Measurements from ENCODE around the gene ITGA1.
"Not testable (repeated sequence)": the region's sequence is repeated elsewhere in the genome, so short reads cannot be mapped to it uniquely, and the experiment has no call there.

Gene ITGA1

DNA sequence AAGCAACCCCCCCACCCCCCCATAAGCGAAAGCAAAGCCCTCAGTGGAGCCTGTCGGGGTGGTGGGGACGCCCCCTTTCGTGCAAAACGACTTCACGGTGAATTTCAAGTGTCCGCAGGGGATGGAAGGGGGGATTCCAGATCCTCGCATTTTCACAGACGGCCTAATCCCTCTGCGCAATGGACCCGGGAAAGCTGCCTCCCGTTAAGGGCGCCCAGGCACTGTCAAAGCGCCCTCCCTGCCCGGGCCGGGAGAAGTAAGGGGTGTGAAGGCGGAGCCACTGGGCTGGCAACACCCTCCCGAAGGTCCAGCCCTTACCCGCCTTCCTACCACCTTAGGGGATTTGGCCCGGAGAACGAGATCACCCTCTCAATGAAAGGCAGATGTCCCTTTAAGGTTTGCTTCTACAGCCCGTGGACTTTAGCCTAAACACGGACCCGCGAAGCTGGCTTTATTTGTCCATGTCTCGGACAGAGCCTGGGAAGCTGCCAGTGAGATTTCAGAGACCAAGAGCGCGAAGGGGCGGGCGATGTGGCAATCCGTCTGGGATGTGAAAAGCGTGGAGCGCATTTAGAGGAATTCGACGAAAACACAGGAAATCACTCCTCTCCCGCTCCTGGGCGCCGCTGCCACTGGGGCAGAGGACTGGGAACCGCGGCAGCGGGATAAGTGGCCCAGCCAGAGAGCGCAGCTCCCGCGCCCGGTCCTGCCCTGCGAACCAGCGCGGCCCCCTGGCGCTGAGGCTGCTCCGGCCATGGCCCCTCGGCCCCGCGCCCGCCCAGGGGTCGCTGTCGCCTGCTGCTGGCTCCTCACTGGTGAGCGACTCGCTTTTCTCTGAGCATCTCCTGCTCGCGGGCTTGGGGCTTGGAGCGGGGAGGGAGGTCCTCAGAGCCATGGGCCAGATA is at the start of gene ITGA1, which contains the start of gene PELO:
Gene ITGA1 (plus strand): TSS at position 317 of the 905 bp plus-strand sequence. CDS start 438 bp downstream, at position 755.
Gene PELO (plus strand): TSS at position 317 of the 905 bp plus-strand sequence. CDS start 12,479 bp downstream, outside the sequence.
- peak; percentile 40 for DNase-seq (ENCODE audit: low spot score)

DNA sequence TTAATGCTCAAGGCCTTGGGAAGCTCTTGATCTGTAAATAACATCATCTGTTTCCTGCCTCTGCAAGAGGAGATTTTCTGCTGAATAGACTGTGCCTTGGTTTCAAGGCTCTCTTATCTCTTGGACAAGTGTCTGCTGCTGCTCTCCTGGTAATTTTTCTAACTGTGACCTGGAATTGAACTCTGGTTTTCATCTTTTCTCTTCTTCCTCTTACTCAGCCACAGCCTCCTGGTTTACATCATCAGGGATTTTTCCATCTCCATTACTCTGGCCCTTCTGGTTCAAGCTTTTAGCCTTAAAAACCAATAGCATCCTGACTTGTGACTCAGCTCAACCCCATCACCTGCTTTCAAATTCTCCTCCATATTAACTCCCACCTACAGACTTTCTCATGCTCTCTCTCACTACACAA is 49.6 kb upstream of the ITGA1 start:
- DNase-seq (ENCODE audit: low spot score): no peak

DNA sequence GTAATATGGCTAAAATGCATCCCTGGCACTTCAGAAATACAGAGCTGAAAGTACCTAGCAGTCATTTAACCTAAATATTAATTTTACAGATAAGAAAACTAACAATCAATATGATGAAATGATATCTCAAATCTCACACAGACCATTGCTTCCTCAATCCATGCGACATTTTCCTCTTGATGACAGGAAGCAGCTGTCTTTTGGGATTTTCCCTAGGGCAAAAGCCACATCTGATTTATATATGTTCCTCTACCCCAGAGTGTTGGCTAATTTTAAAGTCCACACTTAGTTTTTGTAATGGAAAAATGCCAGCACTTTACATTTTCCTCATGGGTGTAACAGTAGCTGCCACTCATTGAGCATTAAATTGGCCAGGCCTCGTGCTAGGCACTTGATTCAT is 47.7 kb upstream of the ITGA1 start:
- DNase-seq (ENCODE audit: low spot score): no peak

DNA sequence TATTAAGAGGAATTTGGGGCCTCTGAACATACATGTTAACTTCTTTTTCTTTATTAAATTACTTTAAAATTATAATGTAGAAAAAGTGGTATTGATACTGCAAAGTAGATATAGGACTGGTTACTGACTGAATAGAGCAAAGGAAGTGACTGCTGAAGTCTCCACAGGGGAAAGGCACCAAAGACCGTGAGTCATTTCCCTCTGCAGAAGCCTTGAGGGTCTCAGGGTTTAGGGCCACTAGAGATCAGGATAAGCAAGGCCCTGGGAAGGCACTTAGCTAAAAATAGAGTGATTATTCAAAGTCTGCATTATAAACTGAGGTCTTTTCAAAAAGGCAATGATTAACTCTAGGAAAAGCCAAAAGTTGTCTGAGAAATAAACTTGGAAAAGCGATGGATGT is 44.7 kb upstream of the ITGA1 start:
- no peak for DNase-seq (ENCODE audit: low spot score)

DNA sequence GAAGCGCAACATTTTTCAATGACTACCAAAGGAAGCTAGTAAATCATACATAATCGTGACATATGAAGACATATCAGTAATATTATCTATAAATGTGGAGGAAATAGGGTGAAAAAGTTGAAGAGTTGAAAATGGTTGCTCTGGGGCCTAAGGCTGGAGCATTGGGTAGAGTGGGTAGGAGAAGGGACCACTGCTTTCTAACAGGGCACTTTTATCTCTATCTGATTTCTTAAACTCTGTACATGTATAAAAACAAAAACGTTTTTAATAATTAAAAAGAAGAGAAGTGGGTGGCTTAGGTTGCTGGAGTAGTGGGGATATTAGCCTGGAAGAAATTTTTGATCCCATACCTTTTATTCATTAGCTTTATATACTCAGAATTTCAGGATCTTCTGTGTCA is 44.2 kb upstream of the ITGA1 start:
- no peak for DNase-seq (ENCODE audit: low spot score)

DNA sequence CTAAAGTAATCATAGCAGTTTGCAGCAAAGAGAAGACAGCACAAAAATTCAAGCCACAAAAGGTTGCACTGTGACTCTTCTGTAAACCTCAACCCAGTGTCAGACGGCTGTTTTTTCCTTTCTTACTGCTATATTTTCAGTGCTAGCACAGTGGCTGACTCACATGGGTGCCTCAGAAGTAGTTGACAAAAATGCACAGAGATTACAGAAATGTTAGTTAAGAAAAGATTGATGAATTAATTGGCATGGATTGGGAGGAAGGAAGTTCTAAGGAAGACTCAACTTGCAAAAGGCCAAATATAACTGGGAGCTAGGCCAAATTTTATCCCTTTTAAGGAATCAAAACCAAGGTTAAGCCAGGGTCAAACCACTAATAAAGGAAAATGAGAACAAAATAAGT is 43.7 kb upstream of the ITGA1 start:
- DNase-seq (ENCODE audit: low spot score): no peak

DNA sequence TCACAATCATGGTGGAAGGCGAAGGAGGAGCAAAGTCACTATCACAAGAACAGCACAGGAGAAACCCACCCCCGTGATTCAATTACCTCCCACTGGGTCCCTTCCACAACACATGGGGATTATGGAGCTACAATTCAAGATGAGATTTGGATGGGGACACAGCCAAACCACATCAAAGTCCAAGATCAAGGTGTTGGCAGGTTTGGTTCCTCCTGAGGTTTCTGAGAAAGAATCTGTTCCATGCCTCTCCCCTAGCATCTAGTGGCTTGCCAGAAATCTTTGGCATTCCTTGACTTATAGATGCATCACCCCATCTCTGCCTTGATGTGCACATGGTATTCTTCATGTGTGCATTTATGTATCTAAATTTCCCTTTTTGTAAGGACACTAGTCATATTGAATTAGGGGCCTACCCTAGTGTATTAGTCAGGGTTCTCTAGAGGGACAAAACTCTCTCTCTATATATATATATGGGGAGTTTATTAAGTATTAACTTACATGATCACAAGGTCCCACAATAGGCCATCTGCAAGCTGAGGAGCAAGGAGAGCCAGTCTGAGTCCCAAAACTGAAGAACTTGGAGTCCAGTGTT is 42.8 kb upstream of the ITGA1 start:
- DNase-seq (ENCODE audit: low spot score): not testable (repeated sequence)

DNA sequence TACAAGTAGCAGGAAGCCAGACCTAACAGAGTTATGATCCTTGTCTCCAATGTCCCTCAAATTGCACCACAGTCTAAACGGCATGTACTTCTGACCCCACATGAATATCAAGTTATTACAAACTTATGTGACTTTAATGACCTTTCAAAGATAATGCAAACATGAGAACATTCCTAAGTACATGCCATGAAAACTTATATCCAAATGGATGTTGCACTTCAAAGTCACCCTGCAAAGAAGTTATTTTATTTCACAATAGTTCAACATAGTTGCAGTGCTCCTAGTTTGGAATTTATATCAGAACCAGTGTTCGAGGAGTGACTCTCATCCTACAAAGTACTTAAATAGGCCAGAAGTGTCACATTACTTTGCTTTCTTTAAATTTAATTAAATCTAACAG is 41.2 kb upstream of the ITGA1 start:
- no peak for DNase-seq (ENCODE audit: low spot score)

DNA sequence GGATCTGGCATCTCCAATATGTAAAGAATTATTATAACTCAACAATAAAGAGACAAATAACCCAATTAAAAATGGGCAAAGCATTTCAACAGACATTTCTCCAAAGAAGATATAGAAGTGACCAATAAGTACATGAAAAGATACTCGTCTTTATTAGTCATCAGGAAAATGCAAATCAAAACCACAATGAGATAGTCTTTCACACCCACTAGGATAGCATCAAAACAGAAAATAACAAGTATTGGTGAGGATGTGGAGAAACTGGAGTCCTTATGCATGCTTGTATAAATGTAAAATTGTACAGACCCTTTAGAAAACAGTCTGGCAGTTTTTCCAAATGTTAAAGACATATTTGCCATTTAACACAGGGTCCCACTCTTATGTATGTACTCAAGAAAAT is 39.1 kb upstream of the ITGA1 start:
- DNase-seq (ENCODE audit: low spot score): no peak

DNA sequence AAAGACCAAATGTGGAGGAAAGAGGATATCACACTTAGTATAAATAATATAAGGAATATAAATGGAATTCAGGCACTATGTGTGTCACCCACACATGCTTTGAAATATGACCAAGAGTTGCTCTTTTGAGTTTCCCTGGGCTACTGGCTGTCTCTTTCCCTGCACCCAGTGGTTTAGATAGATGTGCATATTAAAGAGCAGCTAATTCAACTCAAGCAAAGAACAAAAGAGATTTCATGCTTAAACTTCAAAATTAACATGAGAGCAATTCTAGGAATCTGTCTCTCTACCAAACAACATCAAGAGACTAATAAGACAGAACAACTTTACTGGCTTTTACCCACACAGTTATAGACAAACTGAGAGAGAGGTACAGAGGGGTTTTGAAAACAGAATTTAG is 38.0 kb upstream of the ITGA1 start:
- DNase-seq (ENCODE audit: low spot score): no peak

DNA sequence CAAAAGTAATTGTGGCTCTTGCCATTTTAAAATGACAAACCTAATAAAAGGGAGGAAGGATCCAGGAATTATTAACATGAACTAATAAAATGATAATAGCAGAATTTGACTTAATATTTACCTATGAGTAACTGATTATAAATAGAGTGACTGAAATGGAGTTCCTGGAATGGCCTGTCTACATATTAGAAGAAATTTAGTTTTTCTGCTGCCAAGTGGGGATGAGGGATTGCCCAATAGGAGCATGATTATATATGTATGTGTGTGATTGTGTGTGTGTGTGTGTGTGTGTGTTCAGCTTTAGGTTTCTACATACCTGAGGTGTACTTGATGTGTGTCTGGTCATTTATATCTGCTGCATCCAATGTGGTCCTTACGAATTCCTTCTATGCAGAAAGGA is 36.6 kb upstream of the ITGA1 start:
- no peak for DNase-seq (ENCODE audit: low spot score)

DNA sequence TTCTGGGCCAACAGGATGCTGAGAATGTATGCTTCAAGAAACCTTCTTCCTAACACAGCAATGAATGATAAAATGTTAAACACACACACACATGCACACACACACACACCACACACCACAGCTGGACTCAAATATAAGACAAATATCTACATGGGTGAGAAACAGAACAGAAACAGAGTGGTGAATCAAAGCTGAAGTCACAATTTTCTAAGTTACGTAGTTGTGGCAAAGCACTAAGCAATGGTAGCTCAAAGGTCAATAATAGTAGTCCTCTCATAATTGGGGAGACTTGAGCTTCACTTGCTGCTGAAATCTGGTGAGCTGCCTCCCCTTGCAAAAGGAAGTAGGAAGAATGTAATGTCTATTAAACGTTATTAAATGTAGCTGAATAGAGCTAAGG is 33.7 kb upstream of the ITGA1 start:
- no peak for DNase-seq (ENCODE audit: low spot score)

DNA sequence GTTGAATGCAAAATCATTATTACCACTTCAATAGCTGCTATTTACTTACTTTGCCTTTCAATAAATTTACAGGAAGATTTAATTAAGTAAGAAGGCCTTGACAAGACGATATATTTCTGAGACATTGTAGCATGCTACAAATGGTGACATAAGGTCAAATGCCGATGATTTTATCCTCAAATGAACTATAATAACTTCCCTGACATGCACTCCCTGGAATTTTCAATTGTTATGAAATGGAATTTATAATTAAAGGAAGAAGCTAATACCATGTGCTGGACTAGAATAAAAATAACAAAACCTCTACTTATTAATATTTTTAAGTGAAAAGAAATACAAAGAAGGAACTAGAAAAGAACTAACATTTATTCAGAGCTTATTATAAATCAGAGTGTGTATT is 30.2 kb upstream of the ITGA1 start:
- DNase-seq (ENCODE audit: low spot score): no peak

DNA sequence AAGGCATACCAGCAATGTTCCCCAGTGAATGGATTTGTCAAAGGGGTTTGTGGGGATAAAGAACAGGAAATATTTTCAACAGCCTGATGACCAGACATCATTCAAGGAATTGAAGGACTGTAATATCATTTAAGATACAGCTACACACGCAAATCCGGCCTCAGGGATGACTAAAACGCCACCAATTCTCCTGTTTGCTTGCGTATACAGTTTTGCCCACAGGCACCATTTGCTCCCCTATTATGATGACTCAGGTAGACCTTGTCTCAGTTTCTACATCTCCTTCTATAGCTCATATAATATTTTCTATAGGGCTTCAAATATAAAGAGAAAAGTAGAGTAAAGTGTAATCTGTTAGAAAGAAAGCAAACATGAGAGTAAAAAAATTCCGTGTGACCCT is 29.7 kb upstream of the ITGA1 start:
- DNase-seq (ENCODE audit: low spot score): no peak

DNA sequence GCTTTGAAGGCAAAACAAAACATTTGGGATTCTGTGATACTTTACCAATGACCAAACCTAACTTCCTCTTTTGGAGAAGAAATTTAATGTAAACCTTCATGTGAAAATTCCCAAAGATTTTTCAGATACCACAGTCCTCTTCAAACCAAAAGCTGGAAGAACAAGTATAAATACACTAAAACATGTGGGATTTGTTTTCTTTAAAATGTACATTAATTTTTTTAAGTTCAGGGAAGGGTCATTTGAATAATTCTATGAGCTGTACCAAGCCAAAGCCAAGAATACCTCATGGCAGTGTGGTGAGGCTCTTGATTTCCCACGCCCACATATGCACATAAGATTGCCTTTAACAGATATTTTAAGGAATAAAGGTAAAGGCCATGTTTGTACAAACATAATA is 28.4 kb upstream of the ITGA1 start:
- DNase-seq (ENCODE audit: low spot score): no peak

DNA sequence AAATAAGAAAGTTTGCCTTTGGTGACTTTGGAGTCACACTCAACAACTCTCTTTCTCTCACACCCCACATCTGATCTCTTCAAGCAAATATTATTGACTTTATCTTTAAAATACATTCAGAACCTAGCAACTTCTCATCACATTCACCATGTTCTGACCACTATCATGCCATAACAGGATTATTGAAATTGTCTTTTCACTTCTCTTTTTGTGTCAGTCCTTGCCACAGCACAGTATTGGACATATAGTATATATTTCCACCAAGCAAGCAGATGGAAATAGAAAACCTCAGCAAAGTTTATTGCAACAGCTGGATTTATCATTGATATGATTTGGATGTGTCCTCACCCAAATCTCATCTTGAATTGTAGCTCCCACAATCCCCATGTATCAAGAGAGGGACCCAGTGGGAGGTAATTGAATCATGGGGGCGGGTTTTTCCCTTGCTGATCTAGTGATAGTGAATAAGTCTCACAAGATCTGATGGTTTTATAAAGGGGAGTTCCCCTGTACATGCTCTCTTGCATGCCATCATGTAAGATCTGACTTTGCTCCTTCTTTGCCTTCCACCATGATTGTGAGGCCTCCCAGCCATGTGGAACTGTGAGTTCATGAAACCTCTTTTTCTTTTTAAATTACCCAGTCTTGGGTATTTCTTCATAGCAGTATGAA is 26.9 kb upstream of the ITGA1 start:
- no peak for DNase-seq (ENCODE audit: low spot score)

DNA sequence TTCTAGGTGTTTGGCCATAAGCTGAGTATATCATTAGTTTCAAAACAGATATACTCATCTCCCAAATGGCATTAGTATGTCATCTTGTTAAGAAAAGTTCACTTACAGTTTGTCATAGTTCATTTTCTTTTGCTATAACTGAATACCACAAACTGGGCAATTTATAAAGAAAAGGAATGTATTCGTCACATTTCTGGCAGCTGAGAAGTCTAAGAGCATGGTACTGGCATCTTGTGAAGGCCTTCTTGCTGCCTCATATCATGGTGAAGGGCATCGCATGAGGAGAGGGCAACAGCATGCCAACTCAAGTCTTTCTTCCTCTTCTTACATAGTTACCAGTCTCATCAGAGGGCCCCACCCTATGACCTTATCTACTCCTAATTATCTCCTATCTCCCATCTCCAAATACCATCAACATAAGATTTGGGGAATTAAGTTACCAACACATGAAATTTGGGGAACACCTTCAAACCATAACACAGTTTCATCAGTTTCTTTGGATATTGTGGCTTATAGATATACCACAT is 20.4 kb upstream of the ITGA1 start:
- DNase-seq (ENCODE audit: low spot score): no peak

DNA sequence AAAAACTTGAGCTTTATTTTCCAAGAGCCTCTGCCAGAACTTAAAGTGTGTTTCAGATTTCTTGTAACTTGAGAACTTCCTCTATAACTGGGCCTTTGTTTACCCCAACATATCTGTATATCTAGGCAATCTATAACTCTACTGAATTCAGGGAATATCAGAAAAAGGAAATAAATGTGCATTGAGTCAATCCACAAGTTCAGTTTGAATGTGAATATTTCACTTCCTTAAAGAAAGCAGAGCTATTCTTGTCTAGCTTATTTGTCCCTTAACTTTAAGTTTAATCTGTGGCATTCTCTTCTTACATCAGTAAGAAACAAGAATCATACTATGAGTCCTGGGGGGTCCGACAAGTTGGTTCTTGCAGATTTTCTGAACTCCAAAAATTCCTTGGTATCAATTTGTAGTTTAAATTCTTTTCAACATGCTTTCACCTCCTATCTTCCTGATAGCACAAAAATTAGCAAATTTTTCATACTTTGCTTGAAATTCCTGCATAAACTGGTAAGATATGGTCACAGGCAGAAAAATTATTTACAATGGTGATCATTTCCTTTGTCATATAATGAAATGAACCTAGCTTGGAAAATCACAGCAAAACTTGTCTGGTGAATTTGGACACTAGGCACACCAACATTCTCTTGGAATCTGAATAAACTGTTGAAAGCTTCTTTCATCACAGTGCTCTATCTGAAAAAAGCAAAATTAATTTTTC is 19.8 kb upstream of the ITGA1 start:
- DNase-seq (ENCODE audit: low spot score): no peak

DNA sequence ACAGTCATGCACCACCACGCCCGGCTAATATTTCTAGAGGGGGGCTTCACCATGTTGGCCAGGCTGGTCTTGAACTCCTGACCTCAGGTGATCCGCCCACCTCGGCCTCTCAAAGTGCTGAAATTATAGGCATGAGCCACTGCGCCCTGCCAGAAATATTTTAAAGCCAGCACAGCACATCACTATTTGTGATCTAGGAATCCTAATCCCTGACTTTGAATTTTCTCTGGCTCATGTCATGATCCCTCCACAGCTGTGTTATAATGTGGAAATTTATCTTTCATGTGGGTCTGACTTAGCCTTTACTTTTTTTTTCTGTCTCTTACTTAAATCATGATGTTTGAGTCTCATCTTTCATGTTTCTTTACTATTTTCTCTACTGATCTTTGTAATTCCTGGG is 18.7 kb upstream of the ITGA1 start:
- DNase-seq (ENCODE audit: low spot score): no peak

DNA sequence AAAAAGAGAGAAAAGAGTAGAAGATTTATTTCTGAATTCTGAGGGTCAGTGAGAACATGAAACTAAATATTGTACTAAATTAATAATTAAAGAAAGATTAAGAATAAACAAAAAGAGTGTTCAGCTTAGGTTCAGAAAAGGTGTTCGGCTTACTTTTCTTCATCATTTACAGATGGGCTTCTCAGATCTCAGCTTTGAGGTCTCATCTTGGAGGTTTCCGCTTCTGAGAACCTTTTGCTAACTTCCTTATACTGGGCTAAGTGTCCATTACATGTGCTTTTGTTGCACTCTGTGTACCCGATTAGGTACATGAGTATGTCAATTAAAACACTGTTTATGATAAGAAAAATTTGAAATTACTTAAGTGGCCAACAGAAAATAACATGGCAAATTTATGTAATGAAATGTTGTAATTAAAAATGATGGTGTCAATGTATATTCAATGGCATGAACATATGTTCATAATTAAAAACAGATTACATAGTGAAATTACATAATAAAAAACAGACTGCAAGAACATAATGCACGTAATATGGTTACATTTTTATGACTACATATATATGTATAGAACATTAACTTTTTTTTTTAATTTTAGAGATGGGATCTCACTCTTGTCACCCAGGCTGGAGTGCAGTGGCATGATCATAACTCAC is 17.3 kb upstream of the ITGA1 start:
- DNase-seq (ENCODE audit: low spot score): no peak

DNA sequence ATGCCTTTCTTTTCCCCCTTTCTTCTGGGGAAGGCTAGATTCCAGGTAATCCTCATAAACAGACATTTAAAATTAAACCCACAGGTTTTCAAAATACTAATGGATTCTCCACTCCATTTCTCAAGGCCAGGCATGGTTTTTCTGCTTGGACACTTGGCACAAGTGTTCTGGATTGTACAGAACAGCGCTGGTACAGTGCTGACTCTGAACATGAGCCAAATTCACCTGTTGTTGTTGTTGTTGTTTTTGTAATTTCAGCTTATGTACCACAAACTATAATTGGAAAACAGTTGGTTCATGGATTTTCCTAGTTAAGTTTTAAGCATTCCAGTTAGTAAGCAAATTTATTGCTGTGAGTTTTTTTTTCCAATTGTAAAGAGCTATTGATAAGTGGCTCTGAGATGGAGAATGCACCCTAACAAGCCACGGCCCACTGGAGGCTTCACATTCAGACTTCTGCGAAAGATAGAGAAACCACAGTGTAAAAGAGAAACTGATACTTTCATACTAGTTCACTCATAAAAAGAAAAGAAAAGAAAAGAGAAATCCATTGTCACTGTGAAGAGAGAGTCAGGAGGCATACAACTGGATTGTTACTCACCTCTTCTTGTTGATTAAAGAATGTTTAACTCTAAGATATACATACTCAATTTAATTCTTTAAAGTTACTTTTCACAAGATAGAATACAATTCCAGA is 16.2 kb upstream of the ITGA1 start:
- DNase-seq (ENCODE audit: low spot score): no peak
